OCI-LY3 (cell line): ENCODE results near the gene ADGRV1.

ENCODE experiments used
- EZH2phosphoT487 ChIP-seq: fragments of 200-600 bp; shearing (Covaris generic); IDR thresholded peaks from 2 replicates; pipeline ENCODE4 v1.6.1; 2018; ENCODE audit warnings: antibody characterized with exemption, mixed run types, low read depth
- TF ChIP-seq, protein P1 (sequence below): fragments of 200-600, 300-600 bp; sonication (generic); IDR thresholded peaks from 2 replicates; pipeline ENCODE4 v1.5.1; 2014; ENCODE audit warnings: antibody characterized with exemption, low read length, low read depth

DNA sequence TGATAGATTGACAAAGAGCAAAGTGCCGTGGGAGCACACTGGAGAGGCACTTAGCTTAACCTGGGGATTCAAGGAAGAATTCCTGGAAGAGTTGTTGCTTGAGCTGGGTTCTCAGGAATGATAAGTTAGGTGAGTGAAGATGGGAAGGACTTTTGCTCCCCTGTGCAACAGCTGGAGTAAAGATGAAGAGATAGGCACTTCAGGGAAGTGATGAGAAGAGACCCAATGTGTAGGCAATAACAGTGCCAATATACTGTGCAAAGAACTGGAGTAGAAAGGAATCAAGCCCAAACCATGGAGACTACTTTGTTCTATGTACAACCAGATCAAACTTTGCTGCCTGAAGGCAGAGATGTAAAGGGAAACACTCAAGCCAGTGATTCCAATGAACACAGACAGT is 92.2 kb downstream of the ADGRV1 start:
- TF ChIP-seq, protein P1, sequence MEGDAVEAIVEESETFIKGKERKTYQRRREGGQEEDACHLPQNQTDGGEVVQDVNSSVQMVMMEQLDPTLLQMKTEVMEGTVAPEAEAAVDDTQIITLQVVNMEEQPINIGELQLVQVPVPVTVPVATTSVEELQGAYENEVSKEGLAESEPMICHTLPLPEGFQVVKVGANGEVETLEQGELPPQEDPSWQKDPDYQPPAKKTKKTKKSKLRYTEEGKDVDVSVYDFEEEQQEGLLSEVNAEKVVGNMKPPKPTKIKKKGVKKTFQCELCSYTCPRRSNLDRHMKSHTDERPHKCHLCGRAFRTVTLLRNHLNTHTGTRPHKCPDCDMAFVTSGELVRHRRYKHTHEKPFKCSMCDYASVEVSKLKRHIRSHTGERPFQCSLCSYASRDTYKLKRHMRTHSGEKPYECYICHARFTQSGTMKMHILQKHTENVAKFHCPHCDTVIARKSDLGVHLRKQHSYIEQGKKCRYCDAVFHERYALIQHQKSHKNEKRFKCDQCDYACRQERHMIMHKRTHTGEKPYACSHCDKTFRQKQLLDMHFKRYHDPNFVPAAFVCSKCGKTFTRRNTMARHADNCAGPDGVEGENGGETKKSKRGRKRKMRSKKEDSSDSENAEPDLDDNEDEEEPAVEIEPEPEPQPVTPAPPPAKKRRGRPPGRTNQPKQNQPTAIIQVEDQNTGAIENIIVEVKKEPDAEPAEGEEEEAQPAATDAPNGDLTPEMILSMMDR, result no peak
- no peak for TF ChIP-seq EZH2phosphoT487
